T-helper 2 cell treated with Interferon-gamma antibody and Interleukin-4, amounts not matched to agents 100 ng/mL and 5 ng/mL, for 36 hours (primary cell): ENCODE measurements around the gene KAZALD1. TPM values are rescaled to one million over a fixed set of nuclear protein-coding genes. Genes with fewer than 3 reads are reported as not detected.

ENCODE experiments used
- intact Hi-C: fragments of 100-400 bp; cut with micrococcal nuclease; formaldehyde crosslinking; loops from one replicate; pipeline ENCODE4 v1.15.1; 2023
- total RNA-seq: library from RNA; stranded (reverse); gene quantifications from 2 replicates; pipeline ENCODE4 v1.2.3, GENCODE V29; 2022

Gene KAZALD1
- total RNA-seq, 1 donor from 2014 or later: 0.77 TPM

DNA sequence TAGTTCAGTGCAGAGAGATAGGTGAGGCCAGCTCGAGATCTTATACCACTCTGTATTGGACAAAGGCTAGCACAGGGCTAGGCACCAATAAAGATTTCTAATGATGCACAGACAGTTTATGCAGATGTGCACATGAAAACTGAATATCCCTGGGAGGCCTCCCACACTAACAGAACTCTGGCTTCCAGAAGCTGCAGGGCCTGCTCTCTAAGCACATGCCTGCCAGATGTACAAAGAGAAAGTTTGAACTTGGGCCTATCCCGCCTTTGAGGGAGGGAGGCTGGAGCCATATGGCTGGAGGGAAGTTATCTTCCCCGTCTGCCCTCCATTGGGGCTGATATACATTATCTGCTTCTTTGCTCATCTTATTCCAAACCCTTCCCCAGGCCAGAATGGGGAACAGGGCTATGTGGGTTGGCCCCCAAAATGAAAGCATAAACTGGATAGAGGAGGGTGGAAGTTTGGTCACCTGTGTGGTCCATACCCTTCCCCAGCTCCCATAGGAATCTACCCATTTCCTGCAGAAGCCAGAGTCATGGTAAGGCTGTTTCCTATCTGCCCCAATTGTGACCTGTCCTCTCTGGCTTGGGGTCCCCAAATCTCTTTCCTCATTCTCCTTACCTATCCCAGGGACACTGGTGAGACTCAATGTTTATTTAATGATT, 3.8 kb downstream of the KAZALD1 start:
- intact Hi-C loops: no loop called here

- intact Hi-C loops: no loop called here
Observed at GRCh38 chr10:101066146-101066895, 4.5 kb downstream of the KAZALD1 start.

DNA sequence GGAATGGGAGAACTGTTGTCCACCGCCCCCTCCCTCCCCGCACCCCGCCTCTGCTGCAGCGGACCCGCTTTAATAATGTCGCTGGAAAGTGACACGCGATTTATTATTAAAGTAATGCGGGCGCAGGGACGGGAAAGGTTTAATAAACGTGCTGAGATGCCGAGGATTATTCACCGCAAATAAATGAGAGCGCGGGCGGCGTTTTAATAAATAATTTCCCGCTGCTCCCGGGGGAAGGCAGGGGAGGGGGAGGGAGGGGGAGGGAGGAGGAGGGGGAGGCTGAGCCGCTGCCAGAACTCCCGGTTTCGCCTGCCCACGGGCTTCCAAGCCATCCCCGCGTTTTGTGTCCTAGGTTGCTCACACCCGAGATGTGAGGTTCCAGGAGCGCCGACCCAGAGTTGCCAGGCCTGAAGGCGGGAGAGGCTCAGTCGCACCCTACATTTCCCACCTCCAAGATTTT, 5.1 kb downstream of the KAZALD1 start:
- intact Hi-C loops: no loop called here

DNA sequence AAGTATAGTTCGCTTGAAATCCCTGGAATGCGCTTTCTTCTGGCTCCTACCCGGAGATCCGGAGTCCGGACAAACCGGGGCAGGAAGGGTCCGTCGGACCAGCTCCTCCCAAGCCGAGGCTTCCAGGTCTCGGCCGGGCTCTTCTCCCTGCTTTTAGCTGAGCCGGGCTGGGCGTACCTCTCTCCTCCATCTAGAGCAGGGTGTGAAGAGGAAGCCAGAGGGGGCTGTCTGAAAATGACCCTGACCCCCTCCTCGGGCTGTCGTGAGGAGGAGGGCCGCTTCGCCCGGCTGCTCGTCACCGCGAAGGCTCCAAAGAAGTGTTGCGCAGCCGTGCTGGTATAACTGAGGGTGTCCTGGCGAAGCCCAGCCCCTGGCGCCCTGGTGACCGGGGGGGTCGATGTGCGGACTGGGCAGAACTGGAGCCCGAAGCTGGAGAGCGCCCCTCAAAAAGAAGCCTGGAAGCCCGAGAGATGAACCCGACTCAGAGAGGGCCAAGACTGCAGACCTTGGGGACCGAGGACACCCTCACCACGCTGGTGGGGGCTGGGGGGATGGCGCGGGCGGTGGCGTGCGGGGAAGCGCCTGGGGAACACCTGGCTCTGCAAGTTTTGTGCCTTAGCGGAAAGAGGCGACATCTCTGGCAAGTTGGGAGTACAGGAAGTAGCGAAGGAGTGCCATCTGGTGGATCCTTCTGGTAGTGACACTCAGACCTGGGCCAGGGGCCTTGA, 5.7 kb downstream of the KAZALD1 start:
- intact Hi-C loops: loop anchor here (1.0 kb wide), 1 partner anchor 7 kb away; no protein-coding TSS in a partner anchor

GRCh38 chr10:101069441-101069840, 7.7 kb downstream of the KAZALD1 start:
- intact Hi-C loops: no loop called here

GRCh38 chr10:101070098-101070497, 8.3 kb downstream of the KAZALD1 start:
- intact Hi-C loops: no loop called here

DNA sequence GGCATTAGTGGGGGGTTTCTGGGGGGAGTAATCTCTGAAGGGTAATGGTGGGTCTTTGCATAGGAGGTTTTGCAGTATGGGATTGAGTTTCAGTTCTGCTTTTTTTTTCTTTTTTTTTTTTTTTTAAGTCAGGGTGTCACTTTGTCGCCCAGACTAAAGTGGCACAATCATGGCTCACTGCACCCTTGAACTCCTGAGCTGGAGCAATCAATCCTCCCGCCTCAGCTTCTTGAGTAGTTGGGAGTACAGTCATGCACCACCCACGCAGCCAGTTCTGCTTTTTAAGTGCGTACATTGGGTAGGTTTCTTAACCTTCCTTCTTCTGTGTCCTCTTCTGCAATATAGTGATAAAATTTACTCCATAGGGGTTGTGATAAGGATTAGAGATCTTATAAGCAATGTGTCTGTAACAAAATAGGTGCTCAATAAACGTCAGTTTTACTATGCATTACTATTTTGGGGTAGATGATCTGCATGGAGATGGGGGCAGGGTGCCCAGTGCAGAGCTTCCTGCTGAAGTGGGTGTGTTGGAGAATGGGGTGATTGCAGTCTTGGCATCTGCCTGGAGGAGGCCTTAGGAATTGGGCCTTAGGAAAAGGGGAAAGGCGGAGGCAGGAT, 9.6 kb downstream of the KAZALD1 start:
- intact Hi-C loops: no loop called here

- intact Hi-C loops: no loop called here
Observed at GRCh38 chr10:101071885-101072433, 10.2 kb downstream of the KAZALD1 start.

DNA sequence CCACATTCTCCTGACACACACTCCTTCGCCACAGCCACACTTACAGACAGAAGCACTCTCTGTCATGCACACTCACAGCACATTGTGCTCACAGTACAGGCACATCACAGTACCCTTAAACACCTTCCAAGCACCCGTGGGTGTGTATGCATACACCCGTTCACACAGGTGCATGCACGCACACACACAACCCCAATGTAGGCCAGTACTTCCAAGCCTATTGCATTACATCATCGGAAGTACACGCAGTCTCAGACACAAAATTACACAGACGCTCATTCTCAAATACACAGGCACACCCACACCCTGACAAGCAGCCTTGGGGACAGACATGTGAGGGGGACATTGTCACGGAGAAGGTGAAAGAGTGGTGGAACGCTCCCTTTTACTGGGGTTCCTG, 11.1 kb downstream of the KAZALD1 start:
- intact Hi-C loops: no loop called here

GRCh38 chr10:101073631-101074030, 11.8 kb downstream of the KAZALD1 start:
- intact Hi-C loops: no loop called here

- intact Hi-C loops: no loop called here
Observed at GRCh38 chr10:101075775-101076174, 14.0 kb downstream of the KAZALD1 start.

GRCh38 chr10:101076630-101077029, 14.8 kb downstream of the KAZALD1 start:
- intact Hi-C loops: no loop called here

DNA sequence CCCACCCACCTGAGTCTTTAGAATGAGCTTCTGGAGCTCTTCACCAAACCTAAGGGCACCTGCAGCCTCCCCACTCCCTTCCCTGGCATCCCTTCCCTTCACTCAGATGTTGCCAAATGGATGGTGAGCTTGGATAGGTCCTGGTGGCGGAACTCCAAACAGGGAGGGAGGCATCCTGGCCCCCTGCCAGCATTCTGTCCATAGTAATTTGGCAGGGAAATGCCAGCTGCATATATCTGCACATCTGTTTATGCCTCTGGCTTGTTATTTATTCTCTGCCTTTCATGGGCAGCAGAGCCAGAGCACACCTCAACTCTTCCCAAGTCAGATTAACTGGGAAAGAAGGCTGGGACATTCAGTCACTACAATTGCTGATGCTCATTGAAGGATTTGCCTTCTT, 18.1 kb downstream of the KAZALD1 start:
- intact Hi-C loops: no loop called here

- intact Hi-C loops: no loop called here
Observed at GRCh38 chr10:101080933-101081931, 19.4 kb downstream of the KAZALD1 start.

- intact Hi-C loops: no loop called here
Observed at GRCh38 chr10:101085846-101086245, 24.1 kb downstream of the KAZALD1 start.

GRCh38 chr10:101087376-101087775, 25.6 kb downstream of the KAZALD1 start:
- intact Hi-C loops: no loop called here

GRCh38 chr10:101087965-101088364, 26.2 kb downstream of the KAZALD1 start:
- intact Hi-C loops: no loop called here

GRCh38 chr10:101089520-101090299, 27.9 kb downstream of the KAZALD1 start:
- intact Hi-C loops: no loop called here

- intact Hi-C loops: no loop called here
Observed at GRCh38 chr10:101090597-101090996, 28.8 kb downstream of the KAZALD1 start.
